ENCODE results near the gene HAUS7. TPM values are rescaled to one million over a fixed set of nuclear protein-coding genes. Genes with fewer than 3 reads are reported as not detected.

The HAUS7 gene
- total and polyA plus RNA-seq, 2 of the 8 experiments (the other 6 are each of a cell fraction or from before 2014, with no cell fraction given), result 45.4 to 54.0 TPM

DNA sequence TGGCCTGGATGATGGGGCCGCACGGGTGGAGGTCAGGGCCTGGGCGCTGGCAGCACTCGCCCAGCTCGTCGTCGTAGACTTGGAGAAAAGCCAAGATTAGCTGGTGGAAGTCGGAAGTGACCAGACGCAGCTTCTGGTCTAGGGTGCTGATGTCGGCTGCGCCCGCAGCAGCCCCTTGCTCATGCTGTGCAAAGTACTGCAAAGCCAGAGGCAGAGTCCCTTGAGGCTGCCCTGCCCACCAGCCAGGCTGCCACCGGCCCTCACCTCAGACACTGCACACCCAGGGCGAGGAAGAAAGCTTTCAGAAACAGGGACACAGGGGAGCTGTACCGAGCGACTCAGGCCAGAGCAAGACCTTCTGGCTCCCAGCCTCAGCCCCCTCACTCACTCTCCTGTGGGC lies 14.8 kb downstream of the HAUS7 start (continued):
- TF ChIP-seq, protein P1, sequence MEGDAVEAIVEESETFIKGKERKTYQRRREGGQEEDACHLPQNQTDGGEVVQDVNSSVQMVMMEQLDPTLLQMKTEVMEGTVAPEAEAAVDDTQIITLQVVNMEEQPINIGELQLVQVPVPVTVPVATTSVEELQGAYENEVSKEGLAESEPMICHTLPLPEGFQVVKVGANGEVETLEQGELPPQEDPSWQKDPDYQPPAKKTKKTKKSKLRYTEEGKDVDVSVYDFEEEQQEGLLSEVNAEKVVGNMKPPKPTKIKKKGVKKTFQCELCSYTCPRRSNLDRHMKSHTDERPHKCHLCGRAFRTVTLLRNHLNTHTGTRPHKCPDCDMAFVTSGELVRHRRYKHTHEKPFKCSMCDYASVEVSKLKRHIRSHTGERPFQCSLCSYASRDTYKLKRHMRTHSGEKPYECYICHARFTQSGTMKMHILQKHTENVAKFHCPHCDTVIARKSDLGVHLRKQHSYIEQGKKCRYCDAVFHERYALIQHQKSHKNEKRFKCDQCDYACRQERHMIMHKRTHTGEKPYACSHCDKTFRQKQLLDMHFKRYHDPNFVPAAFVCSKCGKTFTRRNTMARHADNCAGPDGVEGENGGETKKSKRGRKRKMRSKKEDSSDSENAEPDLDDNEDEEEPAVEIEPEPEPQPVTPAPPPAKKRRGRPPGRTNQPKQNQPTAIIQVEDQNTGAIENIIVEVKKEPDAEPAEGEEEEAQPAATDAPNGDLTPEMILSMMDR (IDR thresholded peaks at IDR 0.05; ENCODE audit: control extremely low read depth in 1 of 3, insufficient read depth in 1 of 3, low read depth in 1 of 3, low read length in 3 of 3), result no peak
